ENCODE measurements around the gene BCAS4. TPM values are rescaled to one million over a fixed set of nuclear protein-coding genes. Genes with fewer than 3 reads are reported as not detected.
A peak's percentile ranks its signal among the peaks of the same experiment; 100 is the strongest.

BCAS4 gene
- total RNA-seq, 4 donors from 2014 or later: 0.66 to 91.6 (median 1.9) TPM

DNA sequence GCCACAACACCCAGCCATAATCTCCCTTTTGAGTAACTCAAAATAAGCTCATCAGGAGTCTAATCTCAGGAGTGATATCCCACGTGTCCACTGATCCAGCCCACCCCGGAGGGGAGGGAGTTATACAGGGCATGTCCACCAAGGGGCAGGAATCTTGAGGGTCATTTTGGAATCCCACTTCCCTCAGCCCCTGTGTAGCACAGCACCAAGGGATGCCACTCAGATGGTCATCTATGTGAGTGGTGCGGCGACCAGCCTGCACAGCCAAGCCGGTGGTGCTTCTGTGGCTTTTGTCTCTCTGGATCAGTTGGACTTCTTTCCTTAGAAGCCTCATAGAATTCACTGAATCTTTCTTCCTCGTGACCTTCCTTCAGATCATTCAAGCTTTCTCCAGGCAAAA, 11.0 kb upstream of the BCAS4 start:
- TF ChIP-seq POLR2A (IDR thresholded peaks at IDR 0.05): no peak
- TF ChIP-seq, protein P1, sequence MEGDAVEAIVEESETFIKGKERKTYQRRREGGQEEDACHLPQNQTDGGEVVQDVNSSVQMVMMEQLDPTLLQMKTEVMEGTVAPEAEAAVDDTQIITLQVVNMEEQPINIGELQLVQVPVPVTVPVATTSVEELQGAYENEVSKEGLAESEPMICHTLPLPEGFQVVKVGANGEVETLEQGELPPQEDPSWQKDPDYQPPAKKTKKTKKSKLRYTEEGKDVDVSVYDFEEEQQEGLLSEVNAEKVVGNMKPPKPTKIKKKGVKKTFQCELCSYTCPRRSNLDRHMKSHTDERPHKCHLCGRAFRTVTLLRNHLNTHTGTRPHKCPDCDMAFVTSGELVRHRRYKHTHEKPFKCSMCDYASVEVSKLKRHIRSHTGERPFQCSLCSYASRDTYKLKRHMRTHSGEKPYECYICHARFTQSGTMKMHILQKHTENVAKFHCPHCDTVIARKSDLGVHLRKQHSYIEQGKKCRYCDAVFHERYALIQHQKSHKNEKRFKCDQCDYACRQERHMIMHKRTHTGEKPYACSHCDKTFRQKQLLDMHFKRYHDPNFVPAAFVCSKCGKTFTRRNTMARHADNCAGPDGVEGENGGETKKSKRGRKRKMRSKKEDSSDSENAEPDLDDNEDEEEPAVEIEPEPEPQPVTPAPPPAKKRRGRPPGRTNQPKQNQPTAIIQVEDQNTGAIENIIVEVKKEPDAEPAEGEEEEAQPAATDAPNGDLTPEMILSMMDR (IDR thresholded peaks at IDR 0.05): no peak
- Histone ChIP-seq H3K36me3 (no peaks in the 10 kb centered on the region), H3K27ac (no peak overlapping the region), H3K4me1 (no peaks in the 10 kb centered on the region), H3K9me3 (no peaks in the 10 kb centered on the region), H3K4me3 (no peak overlapping the region), H3K27me3 (no peaks in the 10 kb centered on the region)
- no peak for DNase-seq

DNA sequence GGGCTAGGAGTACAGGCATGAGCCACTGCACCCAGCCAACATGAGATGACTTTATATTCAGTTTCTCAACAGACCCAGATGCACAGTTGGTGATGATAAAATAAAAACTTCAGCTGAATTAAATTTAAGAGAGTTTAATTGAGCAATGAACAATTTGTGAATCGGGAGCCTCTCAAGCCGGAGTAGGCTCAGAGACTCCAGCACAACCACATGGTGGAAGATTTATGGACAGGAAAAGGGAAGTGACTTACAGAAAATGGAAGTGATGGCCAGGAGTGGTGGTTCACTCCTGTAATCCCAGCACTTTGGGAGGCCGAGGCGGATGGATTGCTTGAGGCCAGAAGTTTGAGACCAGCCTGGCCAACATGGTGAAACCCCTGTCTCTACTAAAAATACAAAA, 10.4 kb upstream of the BCAS4 start:
- no peak overlapping the region for H3K27ac ChIP-seq
- H3K4me1 ChIP-seq: no peaks in the 10 kb centered on the region
- TF ChIP-seq, protein P1 (IDR thresholded peaks at IDR 0.05): no peak
- no peak overlapping the region for H3K4me3 ChIP-seq
- H3K9me3 ChIP-seq: no peaks in the 10 kb centered on the region
- H3K36me3 ChIP-seq: no peaks in the 10 kb centered on the region
- DNase-seq: no peak
- H3K27me3 ChIP-seq: no peaks in the 10 kb centered on the region

DNA sequence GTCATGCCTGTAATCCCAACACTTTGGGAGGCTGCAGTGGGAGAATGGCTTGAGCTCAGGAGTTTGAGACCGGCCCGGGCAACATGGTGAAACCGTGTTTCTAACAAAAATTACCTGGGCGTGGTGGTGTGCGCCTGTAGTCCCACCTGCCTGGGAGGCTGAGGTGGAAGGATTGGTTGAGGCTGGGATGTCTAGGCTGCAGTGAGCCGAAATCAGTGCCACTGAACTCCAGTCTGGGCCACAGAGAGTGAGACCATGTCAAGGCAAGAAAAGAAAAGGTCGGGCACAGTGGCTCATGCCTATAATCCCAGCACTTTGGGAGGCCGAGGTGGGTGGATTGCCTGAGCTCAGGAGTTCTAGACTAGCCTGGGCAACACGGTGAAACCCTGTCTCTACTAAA, 8.2 kb upstream of the BCAS4 start:
- Histone ChIP-seq H3K27ac (no peak overlapping the region), H3K4me1 (peaks cover 0 to 12% (median 3%) of the 10 kb centered on the region in 4 donors), H3K4me3 (no peak overlapping the region), H3K36me3 (no peaks in the 10 kb centered on the region), H3K27me3 (no peaks in the 10 kb centered on the region), H3K9me3 (no peaks in the 10 kb centered on the region)
- TF ChIP-seq POLR2A (IDR thresholded peaks at IDR 0.05): no peak
- TF ChIP-seq, protein P1 (IDR thresholded peaks at IDR 0.05): no peak
- DNase-seq: no peak

DNA sequence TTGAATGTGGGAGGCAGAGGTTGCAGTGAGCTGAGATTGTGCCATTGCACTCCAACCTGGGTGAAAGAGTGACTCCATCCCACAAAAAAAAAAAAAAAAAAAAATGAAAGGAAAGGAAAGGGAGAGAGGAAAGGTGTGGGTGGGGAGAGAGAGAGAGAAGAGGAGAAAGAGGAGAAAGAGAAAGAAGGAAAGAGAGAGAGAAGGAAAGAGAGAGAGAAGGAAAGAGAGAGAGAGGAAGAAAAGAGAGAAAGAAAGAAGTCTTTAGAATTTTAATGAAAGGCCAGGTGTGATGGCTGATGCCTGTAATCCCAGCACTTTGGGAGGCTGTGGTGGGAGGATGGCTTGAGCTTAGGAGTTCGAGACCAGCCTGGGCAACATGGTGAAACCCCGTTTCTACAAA, 7.7 kb upstream of the BCAS4 start:
- no peak overlapping the region for H3K4me3 ChIP-seq
- no peaks in the 10 kb centered on the region for H3K9me3 ChIP-seq
- H3K27me3 ChIP-seq: no peaks in the 10 kb centered on the region
- H3K36me3 ChIP-seq: no peaks in the 10 kb centered on the region
- no peak overlapping the region for H3K27ac ChIP-seq
- DNase-seq: no peak
- H3K4me1 ChIP-seq: peaks cover 0 to 12% (median 3%) of the 10 kb centered on the region in 4 donors
- TF ChIP-seq POLR2A (IDR thresholded peaks at IDR 0.05): no peak

DNA sequence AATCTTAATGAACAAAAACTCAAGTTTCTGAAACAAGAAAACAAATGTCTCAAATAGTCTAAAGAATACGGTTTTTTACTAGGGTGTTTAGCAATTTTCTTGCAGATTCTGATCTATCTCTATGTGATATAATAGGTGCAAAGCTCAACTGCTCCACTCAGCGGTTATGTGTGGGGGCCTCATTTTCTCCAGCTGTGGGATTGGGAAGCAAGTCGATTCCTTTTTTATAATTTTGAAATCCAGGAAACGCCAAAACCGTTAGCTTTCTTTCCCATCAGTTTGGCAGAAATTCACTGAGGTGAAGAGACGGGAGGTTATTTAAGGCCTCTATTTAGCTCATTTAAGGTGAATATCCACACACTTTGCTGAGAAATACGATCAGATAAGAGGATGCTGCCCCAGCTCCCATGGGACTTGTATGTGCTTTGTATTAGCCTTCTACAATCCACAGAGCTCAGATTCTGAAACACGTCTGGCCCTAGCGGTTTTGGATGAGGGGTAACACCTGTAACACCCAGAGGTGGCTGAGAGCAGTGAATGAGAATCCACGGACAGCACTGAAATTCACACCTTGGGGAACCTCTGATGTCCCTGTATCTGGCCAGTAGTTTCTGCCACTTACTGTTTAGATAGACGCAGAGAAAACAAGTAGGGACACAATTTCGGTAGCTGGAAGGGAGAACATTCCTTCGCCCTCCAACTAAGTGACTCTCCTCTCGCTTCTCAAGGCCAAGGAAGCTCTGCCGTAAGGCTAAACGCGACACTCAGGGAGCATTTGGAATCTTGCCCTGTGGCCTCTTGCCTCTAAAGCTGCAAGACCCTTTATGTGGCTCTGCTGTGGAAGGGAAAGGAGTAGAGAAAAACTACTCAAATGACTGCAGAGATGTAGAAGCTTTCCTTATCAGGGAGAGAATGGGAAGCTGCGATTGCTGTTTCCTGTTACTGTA, 6.5 kb upstream of the BCAS4 start:
- Histone ChIP-seq H3K36me3 (no peaks in the 10 kb centered on the region), H3K4me3 (no peak overlapping the region), H3K9me3 (no peaks in the 10 kb centered on the region), H3K27me3 (no peaks in the 10 kb centered on the region), H3K27ac (no peak overlapping the region), H3K4me1 (peaks cover 0 to 12% (median 3%) of the 10 kb centered on the region in 4 donors)
- TF ChIP-seq POLR2A (IDR thresholded peaks at IDR 0.05): no peak
- TF ChIP-seq, protein P1 (IDR thresholded peaks at IDR 0.05): peak in 3 of 6 experiments; percentile 6 to 22 (median 18)
- DNase-seq: no peak

DNA sequence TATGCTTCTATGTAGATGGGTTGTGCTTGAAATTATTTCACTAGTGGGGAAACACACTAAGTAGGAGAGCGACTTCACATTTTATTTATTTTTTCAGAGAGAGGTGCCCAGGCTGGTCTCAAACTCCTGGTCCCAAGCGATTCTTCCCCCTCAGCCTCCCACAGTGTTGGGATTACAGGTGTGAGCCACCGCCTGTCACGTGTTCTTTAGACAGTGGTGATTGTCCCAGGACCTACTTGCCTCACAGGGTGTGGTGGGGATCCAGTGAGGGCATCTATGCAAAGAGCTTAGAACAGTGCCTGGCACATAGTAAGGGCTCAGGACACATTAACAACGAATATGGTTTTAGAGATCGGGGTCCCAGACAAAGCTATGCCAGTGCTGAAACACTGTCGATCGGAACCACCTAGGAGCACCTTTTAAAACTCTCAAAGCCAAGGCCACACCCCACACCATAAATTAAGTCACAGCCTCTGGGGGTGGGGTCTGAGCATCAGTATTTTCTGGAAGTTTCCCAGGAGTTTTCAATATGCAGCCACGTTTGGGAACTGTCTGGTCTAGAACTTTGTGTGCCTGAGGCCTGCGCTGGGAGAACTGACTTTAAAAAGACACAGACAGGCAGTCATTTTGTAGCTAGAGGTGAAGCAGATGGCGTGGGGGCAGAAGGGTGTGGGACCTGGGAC, 4.8 kb upstream of the BCAS4 start:
- TF ChIP-seq, protein P1 (IDR thresholded peaks at IDR 0.05): no peak
- TF ChIP-seq POLR2A (IDR thresholded peaks at IDR 0.05): no peak
- H3K27me3 ChIP-seq: no peaks in the 10 kb centered on the region
- peaks cover 0 to 23% (median 4%) of the 10 kb centered on the region in 4 donors for H3K4me1 ChIP-seq
- no peaks in the 10 kb centered on the region for H3K9me3 ChIP-seq
- no peak for DNase-seq
- H3K36me3 ChIP-seq: no peaks in the 10 kb centered on the region
- no peak overlapping the region for H3K4me3 ChIP-seq
- H3K27ac ChIP-seq: peak overlapping the region; percentile 53 to 80 (median 64)
